A673 (cell line): ENCODE results near the gene PKNOX2.

Experiments used
- EZH2 ChIP-seq: fragments of 200-600 bp; sonication (generic); IDR thresholded peaks from 2 replicates; pipeline ENCODE4 v1.6.1; 2017; ENCODE audit warnings: borderline replicate concordance, low read depth, mild to moderate bottlenecking, mixed read lengths, antibody characterized with exemption, low read length; ENCODE audit not compliant: poor library complexity, severe bottlenecking
- TF ChIP-seq, protein P1 (sequence below): fragments of 300-800, 200-600 bp; sonication (generic); conservative IDR thresholded peaks from 2 replicates; pipeline ENCODE4 v1.5.1; 2017; ENCODE audit warnings: low read depth, mild to moderate bottlenecking, antibody characterized with exemption, low read length, moderate library complexity, mixed read lengths

- TF ChIP-seq, protein P1, sequence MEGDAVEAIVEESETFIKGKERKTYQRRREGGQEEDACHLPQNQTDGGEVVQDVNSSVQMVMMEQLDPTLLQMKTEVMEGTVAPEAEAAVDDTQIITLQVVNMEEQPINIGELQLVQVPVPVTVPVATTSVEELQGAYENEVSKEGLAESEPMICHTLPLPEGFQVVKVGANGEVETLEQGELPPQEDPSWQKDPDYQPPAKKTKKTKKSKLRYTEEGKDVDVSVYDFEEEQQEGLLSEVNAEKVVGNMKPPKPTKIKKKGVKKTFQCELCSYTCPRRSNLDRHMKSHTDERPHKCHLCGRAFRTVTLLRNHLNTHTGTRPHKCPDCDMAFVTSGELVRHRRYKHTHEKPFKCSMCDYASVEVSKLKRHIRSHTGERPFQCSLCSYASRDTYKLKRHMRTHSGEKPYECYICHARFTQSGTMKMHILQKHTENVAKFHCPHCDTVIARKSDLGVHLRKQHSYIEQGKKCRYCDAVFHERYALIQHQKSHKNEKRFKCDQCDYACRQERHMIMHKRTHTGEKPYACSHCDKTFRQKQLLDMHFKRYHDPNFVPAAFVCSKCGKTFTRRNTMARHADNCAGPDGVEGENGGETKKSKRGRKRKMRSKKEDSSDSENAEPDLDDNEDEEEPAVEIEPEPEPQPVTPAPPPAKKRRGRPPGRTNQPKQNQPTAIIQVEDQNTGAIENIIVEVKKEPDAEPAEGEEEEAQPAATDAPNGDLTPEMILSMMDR, result no peak
- TF ChIP-seq EZH2, result no peak
Measured at GRCh38 chr11:125202977-125203376, 38.4 kb downstream of the PKNOX2 start.
